ENCODE results near the gene SULT4A1.
A peak's percentile ranks its signal among the peaks of the same experiment; 100 is the strongest.
"Not testable (repeated sequence)": the region's sequence is repeated elsewhere in the genome, so short reads cannot be mapped to it uniquely, and the experiment has no call there.

The SULT4A1 gene

DNA sequence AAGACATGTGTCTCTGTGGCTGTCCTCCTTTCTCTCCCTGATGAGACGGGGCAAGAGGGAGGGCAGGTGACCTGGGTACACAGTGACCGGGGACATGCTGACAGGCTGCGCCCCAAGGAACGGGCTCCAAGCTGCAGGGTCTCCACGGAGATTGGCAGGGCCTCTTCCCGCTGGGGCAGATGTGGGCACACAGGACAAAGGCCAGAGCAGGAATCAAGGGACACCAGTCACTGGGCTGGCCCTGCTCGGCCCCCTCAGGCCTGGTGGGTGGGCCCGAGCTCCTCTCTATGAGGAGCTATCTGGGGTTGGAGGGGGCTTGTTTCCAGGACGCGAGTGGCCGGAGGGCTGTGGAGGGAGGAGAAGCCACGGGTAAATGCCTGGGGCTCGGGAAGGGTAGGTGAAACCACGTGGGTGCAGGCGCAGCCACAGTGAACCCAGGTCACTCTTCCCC, 18.3 kb upstream of the SULT4A1 start:
- Histone ChIP-seq H3K4me3 (ENCODE audit: low read length) (no peak overlapping the region), H3K27me3 (ENCODE audit: control insufficient read depth, insufficient read depth, low read length) (no peaks in the 10 kb centered on the region), H3K36me3 (ENCODE audit: control insufficient read depth, insufficient read depth, low read length) (no peaks in the 10 kb centered on the region; the same call in none of the 2 replicates), H3K4me1 (ENCODE audit: control insufficient read depth, insufficient read depth, low read length) (no peaks in the 10 kb centered on the region), H3K9me3 (ENCODE audit: control insufficient read depth, insufficient read depth, low read length) (no peaks in the 10 kb centered on the region), H3K27ac (ENCODE audit: low read length) (no peak overlapping the region)
- DNase-seq (ENCODE audit: low read depth, low spot score), result no peak
- WGBS (ENCODE audit: insufficient coverage, insufficient read length), result no CpG with 5 or more reads among the region's 15 CpGs

DNA sequence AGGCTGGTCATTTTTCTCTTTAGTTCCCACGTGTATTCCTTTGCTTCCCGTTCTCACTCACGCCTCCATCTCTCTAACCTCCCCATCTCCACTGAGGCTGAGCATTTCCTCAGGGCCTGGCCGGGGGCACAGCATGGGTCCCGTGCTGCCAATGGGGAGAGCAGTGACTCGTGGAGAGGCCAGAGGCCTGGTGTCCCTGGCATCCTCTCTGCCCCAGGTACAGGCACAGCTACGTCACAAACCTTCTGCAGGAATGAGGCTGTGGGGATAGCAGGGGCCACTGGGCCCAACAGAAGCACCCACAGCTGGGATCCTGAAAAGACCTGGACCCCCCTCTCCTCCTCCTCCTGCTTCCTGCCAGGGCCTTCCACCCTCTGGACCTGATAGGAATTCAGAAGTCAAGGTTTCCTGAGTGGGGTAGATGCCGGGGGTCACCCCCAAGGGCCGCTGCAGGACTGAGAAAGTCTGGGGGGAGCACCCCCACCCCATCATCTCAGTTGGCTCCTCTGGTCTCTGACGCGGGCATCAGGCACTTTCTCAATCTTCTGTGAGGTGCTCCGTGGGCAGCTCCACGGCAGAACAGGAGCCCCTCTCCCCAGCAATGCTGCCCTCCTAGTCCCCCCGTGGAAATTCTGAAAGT, 17.7 kb upstream of the SULT4A1 start:
- WGBS (ENCODE audit: insufficient coverage, insufficient read length), result no CpG with 5 or more reads among the region's 14 CpGs
- Histone ChIP-seq H3K36me3 (ENCODE audit: control insufficient read depth, insufficient read depth, low read length) (no peaks in the 10 kb centered on the region; the same call in none of the 2 replicates), H3K4me3 (ENCODE audit: low read length) (no peak overlapping the region), H3K4me1 (ENCODE audit: control insufficient read depth, insufficient read depth, low read length) (no peaks in the 10 kb centered on the region), H3K27me3 (ENCODE audit: control insufficient read depth, insufficient read depth, low read length) (no peaks in the 10 kb centered on the region), H3K9me3 (ENCODE audit: control insufficient read depth, insufficient read depth, low read length) (no peaks in the 10 kb centered on the region), H3K27ac (ENCODE audit: low read length) (no peak overlapping the region)
- no peak for DNase-seq (ENCODE audit: low read depth, low spot score)

DNA sequence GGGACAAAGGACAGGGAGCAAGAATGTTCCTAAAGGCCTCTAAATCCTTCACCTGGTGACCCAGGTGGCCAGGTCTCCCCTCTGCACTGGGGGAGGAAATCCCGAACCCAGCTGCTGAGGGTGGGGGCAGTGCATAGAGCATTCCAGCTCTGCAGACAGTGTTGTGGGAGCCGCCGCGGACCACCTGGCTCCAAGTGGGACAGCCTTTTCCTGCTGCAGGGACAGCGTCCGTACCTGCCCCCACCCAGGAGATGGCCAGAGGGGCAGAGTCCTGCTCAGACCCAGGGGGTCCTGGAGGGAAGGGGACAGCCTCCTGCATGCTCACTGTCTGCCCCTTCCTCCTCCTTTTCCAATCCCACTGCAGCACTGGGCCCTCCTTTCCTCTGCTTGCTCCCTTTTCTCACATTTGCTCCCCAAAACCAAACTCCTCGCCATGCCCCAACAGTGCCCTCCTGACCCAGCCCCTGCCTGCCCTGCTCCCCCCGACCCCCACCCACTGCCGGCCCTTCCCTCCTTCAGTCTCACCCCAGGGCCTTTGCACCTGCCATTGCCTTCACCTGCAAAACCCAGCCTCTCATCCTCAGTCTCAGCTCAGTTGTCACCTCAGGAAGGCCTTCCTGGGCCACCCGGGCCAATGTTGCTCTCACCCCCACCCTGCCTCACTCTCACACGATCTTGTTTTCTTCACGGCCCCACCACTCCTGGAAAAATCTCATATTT, 16.7 kb upstream of the SULT4A1 start:
- Histone ChIP-seq H3K27me3 (ENCODE audit: control insufficient read depth, insufficient read depth, low read length) (no peaks in the 10 kb centered on the region), H3K9me3 (ENCODE audit: control insufficient read depth, insufficient read depth, low read length) (no peaks in the 10 kb centered on the region), H3K4me3 (ENCODE audit: low read length) (no peak overlapping the region), H3K36me3 (ENCODE audit: control insufficient read depth, insufficient read depth, low read length) (no peaks in the 10 kb centered on the region; the same call in none of the 2 replicates), H3K27ac (ENCODE audit: low read length) (no peak overlapping the region), H3K4me1 (ENCODE audit: control insufficient read depth, insufficient read depth, low read length) (no peaks in the 10 kb centered on the region)
- DNase-seq (ENCODE audit: low read depth, low spot score), result no peak
- no CpG with 5 or more reads among the region's 12 CpGs for WGBS (ENCODE audit: insufficient coverage, insufficient read length)

DNA sequence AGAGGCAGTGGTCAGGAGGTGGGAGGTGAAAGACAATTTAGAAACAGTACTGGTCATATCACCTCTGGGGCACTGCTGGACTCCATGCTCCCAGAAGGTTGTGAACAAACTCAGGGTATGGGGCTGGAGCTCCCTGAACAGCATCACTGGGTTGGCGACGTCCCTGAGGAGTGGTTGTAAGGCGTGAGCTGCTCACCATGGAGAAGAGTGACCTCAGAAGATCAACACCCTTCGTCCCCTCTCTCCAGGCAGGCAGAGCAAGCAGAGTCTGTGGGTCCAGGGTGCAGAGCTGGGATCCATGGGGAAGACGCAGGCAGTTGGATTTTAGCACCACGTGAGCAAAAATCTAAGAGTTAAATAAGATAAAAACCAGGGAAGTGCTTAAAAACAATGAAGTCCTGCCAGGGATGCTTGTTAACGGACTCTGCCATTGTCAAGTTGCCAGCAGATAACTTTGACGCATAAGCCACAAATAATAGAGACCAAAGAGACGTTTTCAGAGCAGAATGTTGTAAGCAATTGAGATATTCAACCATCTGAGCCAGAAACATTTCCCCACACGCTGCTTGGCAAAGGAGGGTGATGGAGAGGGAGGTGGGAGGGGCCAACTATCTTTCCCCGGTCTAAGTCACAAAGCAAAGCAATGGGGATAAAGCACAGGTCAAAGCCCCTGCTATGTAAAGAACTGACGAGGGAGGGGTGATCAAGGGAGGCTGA, 15.9 kb upstream of the SULT4A1 start:
- Histone ChIP-seq H3K4me1 (ENCODE audit: control insufficient read depth, insufficient read depth, low read length) (no peaks in the 10 kb centered on the region), H3K9me3 (ENCODE audit: control insufficient read depth, insufficient read depth, low read length) (no peaks in the 10 kb centered on the region), H3K27ac (ENCODE audit: low read length) (no peak overlapping the region), H3K36me3 (ENCODE audit: control insufficient read depth, insufficient read depth, low read length) (no peaks in the 10 kb centered on the region; the same call in none of the 2 replicates), H3K4me3 (ENCODE audit: low read length) (no peak overlapping the region), H3K27me3 (ENCODE audit: control insufficient read depth, insufficient read depth, low read length) (no peaks in the 10 kb centered on the region)
- no peak for DNase-seq (ENCODE audit: low read depth, low spot score)
- no CpG with 5 or more reads among the region's 12 CpGs for WGBS (ENCODE audit: insufficient coverage, insufficient read length)

DNA sequence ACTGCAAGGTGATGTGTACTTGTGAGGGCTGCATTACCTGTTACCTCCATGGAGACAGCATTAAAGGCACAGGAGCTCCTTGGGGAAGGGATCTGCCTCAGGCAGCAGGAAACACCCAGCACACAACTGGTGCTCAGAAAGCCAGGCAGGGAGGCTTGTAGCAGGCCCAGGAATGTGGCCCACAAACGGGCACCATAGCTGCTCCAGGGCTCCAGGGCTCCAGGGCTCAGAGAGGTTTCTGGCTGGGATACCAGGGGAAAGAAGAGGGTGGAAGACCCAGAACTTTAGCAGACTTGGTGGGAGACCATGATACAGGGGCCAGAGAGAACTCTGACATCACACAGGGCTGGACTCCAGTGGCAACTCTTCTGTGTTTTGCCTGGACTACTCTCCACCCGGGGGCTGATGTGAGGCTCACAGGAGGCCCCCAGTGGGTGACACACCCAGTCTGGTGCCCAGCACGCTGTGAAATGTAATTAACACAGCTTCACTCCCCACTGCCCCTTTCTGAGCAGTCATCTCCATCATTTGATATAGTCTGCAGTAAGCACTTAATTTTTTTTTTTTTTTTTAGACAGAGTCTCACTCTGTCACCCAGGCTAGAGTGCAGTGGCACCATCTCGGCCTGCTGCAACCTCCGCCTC, 14.7 kb upstream of the SULT4A1 start:
- Histone ChIP-seq H3K4me3 (ENCODE audit: low read length) (no peak overlapping the region), H3K4me1 (ENCODE audit: control insufficient read depth, insufficient read depth, low read length) (no peaks in the 10 kb centered on the region), H3K27me3 (ENCODE audit: control insufficient read depth, insufficient read depth, low read length) (no peaks in the 10 kb centered on the region), H3K36me3 (ENCODE audit: control insufficient read depth, insufficient read depth, low read length) (no peaks in the 10 kb centered on the region; the same call in none of the 2 replicates), H3K9me3 (ENCODE audit: control insufficient read depth, insufficient read depth, low read length) (no peaks in the 10 kb centered on the region), H3K27ac (ENCODE audit: low read length) (no peak overlapping the region)
- DNase-seq (ENCODE audit: low read depth, low spot score), result no peak
- no CpG with 5 or more reads among the region's 5 CpGs for WGBS (ENCODE audit: insufficient coverage, insufficient read length)

DNA sequence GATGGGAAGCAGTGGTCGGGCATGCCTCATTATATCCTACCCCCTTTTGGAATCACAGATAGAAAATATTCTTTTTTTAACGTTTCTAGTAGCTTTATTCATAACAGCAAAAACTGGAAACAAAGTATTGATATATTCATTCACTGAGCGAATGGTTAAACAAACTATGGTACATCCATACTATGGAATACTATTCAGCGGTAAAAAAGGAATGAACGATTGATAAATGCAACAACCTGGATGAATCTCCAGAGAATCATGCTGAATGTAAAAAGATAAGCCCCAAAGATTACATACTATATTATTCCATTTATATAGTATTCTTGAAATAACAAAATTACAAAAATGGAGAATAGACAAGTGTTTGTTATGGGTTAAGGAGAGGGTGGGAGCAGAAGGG, 7.5 kb upstream of the SULT4A1 start:
- H3K4me1 ChIP-seq (ENCODE audit: control insufficient read depth, insufficient read depth, low read length), result peaks cover 2% of the 10 kb centered on the region; the same call in 1 of the 2 replicates
- no peak overlapping the region for H3K27ac ChIP-seq (ENCODE audit: low read length)
- DNase-seq (ENCODE audit: low read depth, low spot score), result no peak
- H3K4me3 ChIP-seq (ENCODE audit: low read length), result no peak overlapping the region
- no CpG with 5 or more reads among the region's 5 CpGs for WGBS (ENCODE audit: insufficient coverage, insufficient read length)
- H3K27me3 ChIP-seq (ENCODE audit: control insufficient read depth, insufficient read depth, low read length), result no peaks in the 10 kb centered on the region
- H3K36me3 ChIP-seq (ENCODE audit: control insufficient read depth, insufficient read depth, low read length), result no peaks in the 10 kb centered on the region
- no peaks in the 10 kb centered on the region for H3K9me3 ChIP-seq (ENCODE audit: control insufficient read depth, insufficient read depth, low read length)

DNA sequence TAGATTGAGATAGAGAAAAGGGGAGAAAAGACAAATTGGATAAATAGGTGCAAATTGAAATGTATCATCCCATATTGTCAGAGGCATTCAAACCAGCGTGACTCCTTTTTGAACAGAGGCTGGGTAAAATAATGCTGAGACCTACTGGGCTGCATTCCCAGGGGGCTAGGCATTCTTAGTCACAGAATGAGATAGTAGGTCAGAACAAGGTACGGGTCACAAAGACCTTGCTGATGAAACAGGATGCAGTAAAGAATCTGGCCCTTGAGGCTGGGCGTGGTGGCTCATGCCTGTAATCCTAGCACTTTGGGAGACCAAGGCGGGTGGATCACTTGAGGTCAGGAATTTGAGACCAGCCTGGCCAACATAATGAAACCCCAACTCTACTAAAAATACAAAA, 6.7 kb upstream of the SULT4A1 start:
- H3K9me3 ChIP-seq (ENCODE audit: control insufficient read depth, insufficient read depth, low read length); H3K4me3 ChIP-seq (ENCODE audit: low read length); H3K27me3 ChIP-seq (ENCODE audit: control insufficient read depth, insufficient read depth, low read length); H3K4me1 ChIP-seq (ENCODE audit: control insufficient read depth, insufficient read depth, low read length); H3K36me3 ChIP-seq (ENCODE audit: control insufficient read depth, insufficient read depth, low read length); DNase-seq (ENCODE audit: low read depth, low spot score); H3K27ac ChIP-seq (ENCODE audit: low read length): not testable (repeated sequence)
- no CpG with 5 or more reads among the region's 4 CpGs for WGBS (ENCODE audit: insufficient coverage, insufficient read length)

DNA sequence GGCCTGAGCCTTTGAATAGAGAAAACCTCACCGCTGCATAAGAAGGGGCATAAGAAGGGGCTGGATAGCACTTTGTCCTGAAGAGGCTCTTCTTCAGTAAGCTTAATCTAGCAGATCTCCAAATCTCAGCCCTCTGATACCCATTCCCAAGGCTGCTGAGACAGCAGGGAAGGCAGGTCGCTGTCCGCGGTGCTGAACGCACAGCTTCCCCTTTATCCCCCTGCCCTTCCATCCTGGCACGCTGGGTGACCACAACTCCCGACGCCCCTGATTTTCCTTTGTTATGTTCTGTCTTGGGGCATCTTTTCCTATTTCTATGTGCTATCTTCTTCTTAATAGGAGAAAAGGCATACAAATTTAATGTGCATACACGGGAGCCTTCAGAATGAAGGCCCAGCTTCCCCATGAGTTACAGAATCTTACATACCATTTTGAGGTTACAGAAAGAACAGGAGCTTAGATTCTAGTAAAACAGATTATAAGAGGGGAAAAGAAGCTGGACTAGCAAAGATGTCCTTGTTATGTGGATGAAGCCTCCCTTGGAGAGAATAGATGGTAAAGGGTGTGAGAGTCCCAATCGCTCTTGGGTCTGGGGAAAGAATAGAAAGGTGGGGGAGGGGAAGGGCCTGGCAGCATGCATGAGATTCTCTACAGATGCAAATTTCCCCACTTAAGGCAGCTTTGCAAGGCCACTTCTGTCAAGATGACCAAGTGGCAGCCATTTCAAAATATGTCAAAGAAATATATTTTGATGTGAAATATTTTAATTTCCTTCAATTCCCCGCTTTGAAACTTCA, 5.7 kb upstream of the SULT4A1 start:
- peak; percentile 84 for DNase-seq (ENCODE audit: low read depth, low spot score)

DNA sequence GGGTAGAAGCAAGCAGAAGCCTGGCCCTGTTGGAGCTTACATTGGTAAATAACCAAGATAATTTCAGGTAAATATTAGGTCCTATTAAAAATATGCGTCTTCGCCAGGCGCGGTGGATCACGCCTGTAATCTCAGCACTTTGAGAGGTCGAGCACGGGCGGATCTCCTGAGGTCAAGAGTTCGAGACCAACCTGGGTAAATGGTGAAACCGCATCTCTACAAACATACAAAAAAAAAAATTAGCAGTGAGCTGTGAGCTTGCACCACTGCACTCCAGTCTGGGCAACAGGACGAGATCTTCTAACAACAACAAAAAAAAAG, 529 bp upstream of the SULT4A1 start:
- H3K36me3 ChIP-seq (ENCODE audit: control insufficient read depth, insufficient read depth, low read length), result no peaks in the 10 kb centered on the region
- H3K4me3 ChIP-seq (ENCODE audit: low read length), result peak overlapping the region; percentile 75; the same call in 1 of the 2 replicates
- peaks cover 7% of the 10 kb centered on the region for H3K4me1 ChIP-seq (ENCODE audit: control insufficient read depth, insufficient read depth, low read length)
- no peaks in the 10 kb centered on the region for H3K27me3 ChIP-seq (ENCODE audit: control insufficient read depth, insufficient read depth, low read length)
- no peaks in the 10 kb centered on the region for H3K9me3 ChIP-seq (ENCODE audit: control insufficient read depth, insufficient read depth, low read length)
- DNase-seq (ENCODE audit: low read depth, low spot score), result no peak
- WGBS (ENCODE audit: insufficient coverage, insufficient read length), result no CpG with 5 or more reads among the region's 11 CpGs
- no peak overlapping the region for H3K27ac ChIP-seq (ENCODE audit: low read length)

More for the DNA sequence above, 5.7 kb upstream of the SULT4A1 start:
- no peak overlapping the region for H3K27ac ChIP-seq (ENCODE audit: low read length)
- H3K36me3 ChIP-seq (ENCODE audit: control insufficient read depth, insufficient read depth, low read length), result no peaks in the 10 kb centered on the region
- no peaks in the 10 kb centered on the region for H3K9me3 ChIP-seq (ENCODE audit: control insufficient read depth, insufficient read depth, low read length)
- no CpG with 5 or more reads among the region's 11 CpGs for WGBS (ENCODE audit: insufficient coverage, insufficient read length)
- peaks cover 2% of the 10 kb centered on the region; the same call in 1 of the 2 replicates for H3K4me1 ChIP-seq (ENCODE audit: control insufficient read depth, insufficient read depth, low read length)
- H3K27me3 ChIP-seq (ENCODE audit: control insufficient read depth, insufficient read depth, low read length), result no peaks in the 10 kb centered on the region
- H3K4me3 ChIP-seq (ENCODE audit: low read length), result no peak overlapping the region

Measured in iPS DF 6.9 (cell line).